HG03103 (cell line): ENCODE measurements around the gene CFC1.
"Not testable (repeated sequence)": the region's sequence is repeated elsewhere in the genome, so short reads cannot be mapped to it uniquely, and the experiment has no call there.

Experiments
- ATAC-seq: cut with Tn5 transposase; IDR thresholded peaks from one replicate; pipeline ENCODE4 v1.9.1; 2021; ENCODE audit warnings: low read depth; ENCODE audit not compliant: unreplicated experiment

CFC1 gene

DNA sequence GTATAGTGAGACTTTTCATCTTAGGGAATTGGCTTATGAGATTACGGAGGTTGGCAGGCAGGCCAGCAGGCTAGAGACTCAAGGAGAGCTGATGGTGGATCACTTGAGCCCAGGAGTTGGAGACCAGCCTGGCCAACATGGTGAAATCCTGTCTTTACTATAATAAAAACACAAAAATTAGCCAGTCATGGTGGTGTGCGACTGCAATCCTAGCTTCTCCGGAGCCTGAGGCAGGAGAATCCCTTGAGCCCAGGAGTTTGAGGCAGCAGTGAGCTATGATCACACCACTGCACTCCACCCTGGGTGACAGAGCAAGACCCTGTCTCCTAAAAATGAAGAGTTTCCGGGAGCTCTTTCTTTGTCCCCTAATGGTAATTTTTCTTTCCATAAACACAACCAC is 14.6 kb downstream of the CFC1 start:
- ATAC-seq: not testable (repeated sequence)

DNA sequence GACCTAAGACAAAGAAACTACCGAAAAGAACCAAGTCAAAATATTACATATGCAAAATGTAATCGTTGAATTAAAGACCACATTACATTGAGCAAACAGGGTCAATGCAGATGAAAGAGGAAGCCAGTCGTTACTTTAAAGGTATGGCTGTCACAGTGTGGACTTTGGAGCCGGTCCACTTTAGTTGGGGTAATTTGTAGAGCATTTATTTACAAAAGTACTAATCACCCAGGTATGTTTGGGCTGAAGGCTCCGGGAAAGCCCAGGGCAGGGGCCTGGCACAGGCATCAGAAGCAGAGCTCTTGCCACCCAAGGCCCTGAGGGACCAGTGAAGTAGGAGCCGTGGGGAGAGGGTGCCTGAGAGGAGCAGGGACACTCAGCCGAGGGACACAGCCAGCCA is 15.8 kb downstream of the CFC1 start:
- ATAC-seq: not testable (repeated sequence)

- ATAC-seq: not testable (repeated sequence)
These were observed 16.4 kb downstream of the CFC1 start for GRCh38 chr2:130582970-130583369.

GRCh38 chr2:130581491-130581890 is 17.9 kb downstream of the CFC1 start:
- ATAC-seq: not testable (repeated sequence)

DNA sequence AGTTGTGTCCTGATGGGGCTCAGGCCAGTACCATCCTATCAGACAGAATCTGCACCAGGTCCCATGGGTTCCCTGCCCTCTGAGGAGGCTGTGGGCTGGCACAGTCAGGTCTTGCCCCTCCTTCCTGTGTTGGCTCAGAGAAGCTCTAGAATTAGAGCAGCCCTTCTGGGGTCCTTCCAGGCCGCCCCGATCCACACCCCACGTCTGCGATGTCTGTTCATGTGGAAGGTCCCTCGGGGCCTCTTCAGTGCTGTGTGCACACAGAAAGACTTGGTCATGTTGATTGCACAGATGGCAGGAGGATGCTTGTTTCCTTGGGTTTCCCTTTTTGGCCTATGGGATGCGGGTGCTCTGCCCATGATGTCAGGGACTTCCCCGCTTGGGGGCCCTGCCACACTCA is 20.3 kb downstream of the CFC1 start:
- ATAC-seq: not testable (repeated sequence)

DNA sequence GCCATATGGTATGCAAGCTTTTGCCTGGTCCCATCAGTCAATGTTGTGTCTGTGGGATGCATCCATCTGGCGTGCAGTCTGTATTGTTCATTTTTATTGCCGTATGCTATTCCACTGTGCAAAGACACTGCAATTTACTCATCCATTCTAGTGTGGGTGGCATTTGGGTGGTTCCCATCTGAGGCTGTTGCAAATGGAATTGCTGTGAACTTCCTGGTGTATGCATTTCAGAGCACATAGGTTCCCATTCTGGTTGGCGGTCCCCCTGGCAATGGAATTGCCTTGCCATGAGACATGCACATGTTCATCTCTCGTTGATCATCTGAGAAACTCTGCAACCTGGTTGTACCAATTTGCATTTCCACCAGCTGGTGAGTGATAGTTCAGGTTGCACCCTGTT is 21.8 kb downstream of the CFC1 start:
- ATAC-seq: not testable (repeated sequence)

GRCh38 chr2:130576209-130576784 is 23.1 kb downstream of the CFC1 start:
- not testable (repeated sequence) for ATAC-seq

- ATAC-seq: not testable (repeated sequence)
These were observed 25.1 kb downstream of the CFC1 start for GRCh38 chr2:130574230-130574629.

DNA sequence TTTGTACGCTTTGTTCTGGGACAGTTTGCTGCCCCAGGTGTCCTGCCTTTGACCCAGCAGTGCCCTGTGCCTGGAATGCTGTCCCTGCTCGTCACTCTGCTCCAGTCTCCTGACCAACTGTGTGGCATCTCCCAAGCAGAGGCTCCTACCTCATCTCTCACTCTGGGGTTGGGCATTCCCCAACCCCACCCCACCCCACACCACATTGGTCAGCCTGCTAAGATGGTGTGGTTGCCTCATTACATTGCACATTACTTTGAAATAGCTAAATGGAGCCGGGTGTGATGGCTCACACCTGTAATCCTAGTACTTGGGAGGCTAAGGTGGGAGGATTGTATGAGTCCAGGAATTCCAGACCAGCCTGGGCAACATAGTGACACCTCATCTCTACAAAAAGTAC is 27.4 kb downstream of the CFC1 start:
- not testable (repeated sequence) for ATAC-seq

GRCh38 chr2:130566165-130566564 is 33.2 kb downstream of the CFC1 start:
- not testable (repeated sequence) for ATAC-seq

GRCh38 chr2:130556441-130556840 is 42.9 kb downstream of the CFC1 start:
- not testable (repeated sequence) for ATAC-seq

GRCh38 chr2:130554178-130554577 is 45.2 kb downstream of the CFC1 start:
- ATAC-seq: not testable (repeated sequence)

- not testable (repeated sequence) for ATAC-seq
These were observed 49.9 kb downstream of the CFC1 start for GRCh38 chr2:130549475-130549874.

DNA sequence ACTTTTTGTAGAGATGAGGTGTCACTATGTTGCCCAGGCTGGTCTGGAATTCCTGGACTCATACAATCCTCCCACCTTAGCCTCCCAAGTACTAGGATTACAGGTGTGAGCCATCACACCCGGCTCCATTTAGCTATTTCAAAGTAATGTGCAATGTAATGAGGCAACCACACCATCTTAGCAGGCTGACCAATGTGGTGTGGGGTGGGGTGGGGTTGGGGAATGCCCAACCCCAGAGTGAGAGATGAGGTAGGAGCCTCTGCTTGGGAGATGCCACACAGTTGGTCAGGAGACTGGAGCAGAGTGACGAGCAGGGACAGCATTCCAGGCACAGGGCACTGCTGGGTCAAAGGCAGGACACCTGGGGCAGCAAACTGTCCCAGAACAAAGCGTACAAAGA is 51.0 kb downstream of the CFC1 start:
- not testable (repeated sequence) for ATAC-seq

DNA sequence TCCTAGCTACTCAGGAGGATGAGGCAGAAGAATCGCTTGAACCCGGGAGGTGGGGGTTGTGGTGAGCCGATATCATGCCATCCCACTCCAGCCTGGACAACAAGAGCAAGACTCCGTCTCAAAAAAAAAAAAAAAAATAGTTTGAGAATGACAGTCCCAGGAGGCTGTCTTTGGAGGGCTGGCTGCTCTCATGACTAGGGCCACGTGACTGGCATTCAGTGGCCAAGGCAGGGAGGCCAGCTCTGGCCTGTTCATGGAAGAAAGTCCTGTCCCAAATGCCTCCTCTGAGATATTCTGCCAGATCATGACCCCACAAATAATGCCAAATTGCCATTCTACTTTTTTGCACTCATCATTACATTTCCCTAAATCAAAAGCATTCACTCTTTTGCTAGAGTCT is 54.4 kb downstream of the CFC1 start:
- not testable (repeated sequence) for ATAC-seq

GRCh38 chr2:130543785-130544528 is 55.4 kb downstream of the CFC1 start:
- not testable (repeated sequence) for ATAC-seq

GRCh38 chr2:130542789-130543188 is 56.6 kb downstream of the CFC1 start:
- not testable (repeated sequence) for ATAC-seq
